Smooth muscle cell of the brain vasculature (primary cell): ENCODE measurements around the gene POU2AF1.
"Not testable (repeated sequence)": the region's sequence is repeated elsewhere in the genome, so short reads cannot be mapped to it uniquely, and the experiment has no call there.

ENCODE experiments used
- DNase-seq: peaks from one replicate; pipeline ENCODE4 v3.0.0-alpha.2; 2012; ENCODE audit warnings: low read depth, low spot score

POU2AF1 gene

DNA sequence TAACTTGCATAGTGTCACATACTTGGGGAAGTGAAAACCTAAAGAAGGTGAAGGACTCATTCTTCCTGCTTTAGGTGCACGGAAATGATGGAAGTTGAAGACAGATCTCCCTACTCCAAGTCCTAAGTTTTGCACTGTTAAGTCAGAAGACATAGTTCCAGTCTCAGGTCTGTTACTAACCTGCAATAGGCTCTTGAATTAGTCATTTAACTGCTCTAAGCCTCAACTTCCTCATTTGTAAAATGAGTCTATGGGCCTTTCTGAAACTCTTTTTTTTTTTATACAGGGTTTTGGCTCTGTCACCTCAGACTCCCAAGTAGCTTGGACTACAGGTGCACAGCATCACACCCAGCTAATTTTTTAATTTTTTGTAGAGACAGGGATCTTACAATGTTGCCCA is 30.8 kb upstream of the POU2AF1 start:
- no peak for DNase-seq

DNA sequence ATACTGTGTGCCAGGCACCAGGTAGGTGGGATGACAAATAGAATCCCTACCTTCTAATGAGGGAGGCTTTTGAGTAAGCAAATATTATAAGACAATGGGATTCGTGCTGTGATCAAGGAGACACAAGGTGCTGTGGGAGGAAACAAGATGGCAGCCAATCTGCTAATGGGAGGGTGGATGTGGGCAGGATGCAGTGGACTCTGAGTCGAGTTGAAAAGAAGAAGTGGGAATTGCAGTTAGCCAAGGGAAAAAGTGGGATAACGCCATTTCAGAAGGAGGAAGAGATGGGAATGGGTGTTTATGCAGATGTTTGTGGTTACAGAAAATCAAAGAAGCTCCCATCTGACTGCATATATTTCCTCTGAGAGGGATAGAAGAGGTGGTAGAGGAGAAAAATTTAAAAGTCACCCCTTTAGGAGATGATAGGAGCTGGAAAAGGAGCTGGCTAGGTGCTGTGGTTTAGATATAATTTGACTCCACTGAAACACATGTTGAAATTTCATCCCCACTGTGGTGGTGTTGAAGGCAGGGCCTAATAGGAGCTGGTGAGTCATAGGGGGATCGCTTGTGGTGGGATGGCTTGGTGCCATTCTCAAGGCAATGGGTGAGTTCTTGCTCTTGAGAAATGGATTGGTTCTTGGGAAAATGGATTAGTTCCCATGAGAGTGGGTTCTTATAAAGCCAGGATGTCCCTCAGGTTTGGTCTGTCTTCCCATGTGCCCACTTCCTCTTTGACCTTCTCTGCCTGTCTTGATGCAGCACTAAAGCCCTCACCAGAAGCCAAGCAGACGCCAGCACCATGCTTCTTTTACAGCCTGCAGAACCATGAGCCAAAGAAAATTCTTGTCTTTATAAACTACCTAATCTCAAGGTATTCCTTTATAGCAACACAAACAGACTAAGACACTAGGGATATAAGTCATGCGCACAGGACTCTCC is 30.0 kb upstream of the POU2AF1 start:
- no peak for DNase-seq

DNA sequence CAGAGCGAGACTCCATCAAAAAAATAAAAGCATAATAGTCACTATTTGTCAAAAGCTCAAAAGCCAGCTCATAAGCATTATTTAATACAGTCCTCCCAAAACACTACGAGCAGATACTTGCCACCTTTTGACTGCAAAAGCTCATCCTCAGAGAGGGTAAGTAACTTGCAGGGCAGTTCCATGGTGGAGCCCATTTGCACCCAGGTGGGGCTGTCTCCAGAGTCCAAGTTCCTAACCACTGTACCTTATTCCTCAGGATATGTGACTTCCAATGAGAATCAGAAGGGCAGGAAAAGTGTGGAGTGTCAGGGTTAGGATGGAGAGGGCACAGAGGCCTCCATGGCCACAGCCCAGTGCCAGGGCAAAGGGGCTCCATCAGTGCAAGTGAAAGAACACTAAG is 28.6 kb upstream of the POU2AF1 start:
- no peak for DNase-seq

DNA sequence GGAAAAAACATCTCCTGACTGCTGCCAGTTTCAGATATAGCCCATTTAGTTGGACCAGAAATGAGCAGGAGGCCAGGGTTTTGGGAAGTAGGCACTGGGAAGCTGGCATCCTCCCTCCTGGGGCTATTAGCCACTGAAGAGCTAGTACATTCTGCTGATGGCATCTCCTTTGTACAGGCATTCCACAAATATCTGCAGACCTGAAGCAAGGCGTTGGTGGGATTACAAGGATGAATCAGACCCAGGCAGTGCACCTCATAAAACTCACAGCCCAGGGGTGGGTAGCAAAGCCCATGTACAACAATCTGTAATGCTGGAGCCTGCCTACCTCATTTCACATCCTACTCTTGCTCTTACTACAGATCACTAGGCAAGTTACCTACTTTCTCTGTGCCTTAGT is 27.5 kb upstream of the POU2AF1 start:
- DNase-seq = no peak

DNA sequence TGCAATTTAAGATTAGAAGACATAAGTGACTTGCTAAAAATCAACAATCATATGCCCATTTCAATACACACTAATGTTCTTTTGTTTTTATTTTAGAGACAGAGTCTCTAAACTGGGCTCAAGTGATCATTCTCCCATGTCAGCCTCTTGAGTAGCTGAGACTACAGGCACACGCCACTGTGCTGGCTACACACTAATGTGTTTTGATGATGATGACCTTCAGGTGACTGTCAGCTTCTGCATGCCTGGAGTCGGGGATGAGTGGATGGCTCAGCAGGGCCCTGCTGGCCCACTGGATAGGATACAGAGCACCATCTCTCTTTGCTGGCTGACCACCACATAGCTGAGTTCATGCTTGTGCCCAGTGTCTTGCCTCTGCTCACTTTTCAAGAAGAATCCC is 27.0 kb upstream of the POU2AF1 start:
- DNase-seq = no peak

DNA sequence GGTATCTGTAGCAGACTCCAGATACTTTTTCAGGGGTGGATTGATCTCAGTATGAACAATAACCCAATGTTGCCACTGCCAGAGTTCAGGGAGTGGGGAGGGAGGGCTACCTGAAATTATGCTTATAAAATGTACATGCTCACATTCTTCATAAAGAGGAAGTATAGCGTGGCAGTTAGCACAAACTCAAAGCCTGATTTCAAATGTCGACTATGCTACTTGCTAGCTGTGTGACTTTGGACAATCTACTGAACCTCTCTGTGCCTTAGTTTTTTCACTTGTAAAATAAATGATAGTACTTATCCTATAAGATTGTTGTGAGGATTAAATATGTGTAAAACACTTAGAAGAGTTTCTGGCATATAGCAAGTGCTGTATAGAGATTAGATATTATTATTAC is 26.5 kb upstream of the POU2AF1 start:
- no peak for DNase-seq

DNA sequence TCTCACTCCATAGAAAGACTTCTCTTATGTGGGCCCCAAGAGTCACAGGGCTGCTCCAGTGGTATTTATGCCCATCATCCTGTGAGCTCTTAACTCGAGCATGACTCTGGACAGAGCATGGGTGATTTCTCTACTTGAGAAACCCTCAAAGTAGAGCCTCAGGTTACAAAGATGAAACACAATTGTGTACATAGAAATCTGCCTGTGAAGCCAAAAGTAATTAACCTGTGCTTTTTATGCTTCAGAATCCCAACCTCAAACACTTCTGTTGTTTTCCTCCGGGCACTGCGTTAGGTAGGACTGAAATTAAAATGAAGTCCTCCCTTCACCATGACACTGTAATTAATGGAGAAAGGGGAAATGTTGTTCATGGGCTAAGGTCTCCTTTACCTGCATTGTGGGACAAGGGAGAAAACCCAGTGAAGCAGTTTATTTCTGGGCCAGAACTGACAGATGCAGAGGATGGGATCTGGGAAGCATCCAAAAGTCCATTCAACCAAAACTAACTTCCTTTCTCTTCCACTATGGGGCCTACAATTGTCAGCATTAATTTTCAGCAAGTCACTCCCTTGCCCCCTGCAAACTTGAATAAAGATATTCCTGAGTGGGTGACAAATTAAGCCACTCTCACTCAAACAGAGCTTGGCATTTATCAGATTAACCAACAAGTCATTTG is 24.1 kb upstream of the POU2AF1 start:
- DNase-seq = no peak

DNA sequence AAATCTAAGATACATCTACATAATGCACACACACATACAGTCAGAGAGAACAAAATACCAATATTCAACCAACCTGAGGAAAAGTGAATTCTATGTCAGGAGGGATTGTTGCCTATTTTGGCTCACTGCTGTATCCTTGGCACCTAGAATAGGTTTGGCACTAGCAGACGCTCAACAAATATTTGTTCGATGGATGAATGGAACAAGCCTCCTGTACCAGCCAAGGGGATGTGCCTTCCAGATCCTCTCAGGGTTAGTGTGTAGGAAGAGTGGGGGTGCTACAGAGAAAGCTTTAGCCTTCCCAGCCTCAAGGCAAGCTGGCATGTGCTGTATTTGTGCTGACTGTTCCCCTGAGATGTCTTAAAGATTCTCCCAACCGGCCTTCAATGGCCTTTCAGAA is 23.3 kb upstream of the POU2AF1 start:
- no peak for DNase-seq

DNA sequence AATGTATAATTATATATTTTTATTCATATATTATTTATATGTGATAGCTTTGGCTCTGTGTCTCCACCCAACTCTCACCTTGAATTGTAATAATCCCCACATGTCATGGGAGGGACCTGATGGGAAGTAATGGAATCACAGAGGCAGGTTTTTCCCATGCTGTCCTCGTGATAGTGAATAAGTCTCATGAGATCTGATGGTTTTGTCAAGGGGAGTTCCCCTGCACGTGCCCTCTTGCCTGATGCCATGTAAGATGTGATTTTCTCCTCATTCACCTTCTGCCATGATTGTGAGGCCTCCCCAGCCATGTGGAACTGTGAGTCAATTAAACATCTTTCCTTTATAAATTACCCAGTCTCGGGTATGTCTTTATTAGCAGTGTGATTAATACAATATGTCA is 22.9 kb upstream of the POU2AF1 start:
- not testable (repeated sequence) for DNase-seq

DNA sequence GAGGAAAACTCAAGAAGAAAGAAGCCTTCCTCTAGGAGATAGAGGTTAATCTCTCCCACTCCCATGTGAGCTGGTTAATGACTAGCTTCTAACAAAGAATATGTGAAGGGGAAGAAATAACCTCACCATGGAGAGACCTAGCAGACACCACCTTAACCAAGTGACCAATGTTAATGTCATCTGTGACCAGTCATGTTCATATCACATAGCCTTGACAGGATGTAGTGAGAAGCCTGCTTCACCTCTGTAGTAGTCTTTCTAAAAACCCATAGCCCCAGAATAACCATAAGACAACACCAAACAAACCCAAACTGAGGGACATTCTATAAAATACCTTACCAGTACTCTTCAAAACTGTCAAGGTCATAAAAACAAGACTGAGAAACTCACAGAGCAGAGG is 21.5 kb upstream of the POU2AF1 start:
- no peak for DNase-seq

DNA sequence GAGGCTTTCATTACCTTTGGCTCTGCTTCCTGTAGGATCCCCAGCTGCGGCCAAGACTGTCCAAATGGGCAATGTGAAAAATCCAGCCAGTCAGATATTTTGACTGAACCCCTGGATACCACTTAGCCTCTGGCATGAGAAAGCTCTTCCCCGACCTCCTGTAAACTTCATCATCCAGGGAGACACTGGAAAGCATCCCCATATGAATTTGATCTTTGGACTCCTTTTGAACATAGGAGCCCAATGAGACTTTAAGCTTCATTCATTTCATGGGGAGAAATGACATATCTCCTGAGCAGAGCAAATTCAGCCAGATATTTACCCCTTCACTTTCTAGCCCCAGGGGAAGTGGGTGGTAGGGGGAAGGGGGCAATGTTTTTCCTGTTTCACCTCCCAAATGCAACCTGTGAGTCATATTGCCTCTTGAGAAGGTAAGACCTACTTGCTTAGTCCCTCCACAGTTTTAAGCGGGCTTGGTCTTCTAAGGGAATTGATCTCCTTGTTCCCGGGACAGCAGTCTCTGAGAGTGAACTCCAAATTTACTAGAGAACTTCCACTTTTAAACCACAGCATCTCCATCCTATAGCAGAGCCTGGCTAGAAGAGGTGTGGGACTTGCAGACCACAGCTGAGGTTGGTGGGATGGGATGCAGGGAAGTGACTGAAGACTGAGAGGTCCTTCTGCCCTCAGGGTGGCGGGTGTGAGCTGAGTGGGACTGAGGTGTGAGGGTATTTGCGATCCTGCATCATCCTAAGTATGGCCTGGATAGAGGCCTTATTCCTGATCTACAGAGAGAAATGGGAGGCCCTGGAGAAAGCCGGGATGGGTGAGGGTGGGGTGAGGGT is 20.3 kb upstream of the POU2AF1 start:
- DNase-seq = no peak

DNA sequence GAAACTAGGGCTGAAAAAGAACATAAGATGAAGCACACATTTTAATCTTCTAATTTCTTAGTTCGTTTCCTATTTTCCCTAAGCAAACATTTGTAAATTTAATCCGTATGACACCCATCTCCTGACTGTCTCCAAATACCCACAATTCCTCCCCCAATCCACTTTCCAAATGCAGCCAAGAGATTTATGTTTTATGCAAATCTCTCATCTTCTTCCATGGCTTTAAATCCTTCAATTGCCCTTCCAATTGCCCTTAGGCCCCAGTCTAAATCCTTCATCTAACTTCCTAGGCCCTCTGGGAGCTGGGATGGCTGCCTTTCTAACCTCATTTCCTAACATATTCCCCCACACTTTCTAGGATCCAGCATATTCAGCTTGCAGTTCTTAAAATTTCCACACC is 18.0 kb upstream of the POU2AF1 start:
- no peak for DNase-seq

DNA sequence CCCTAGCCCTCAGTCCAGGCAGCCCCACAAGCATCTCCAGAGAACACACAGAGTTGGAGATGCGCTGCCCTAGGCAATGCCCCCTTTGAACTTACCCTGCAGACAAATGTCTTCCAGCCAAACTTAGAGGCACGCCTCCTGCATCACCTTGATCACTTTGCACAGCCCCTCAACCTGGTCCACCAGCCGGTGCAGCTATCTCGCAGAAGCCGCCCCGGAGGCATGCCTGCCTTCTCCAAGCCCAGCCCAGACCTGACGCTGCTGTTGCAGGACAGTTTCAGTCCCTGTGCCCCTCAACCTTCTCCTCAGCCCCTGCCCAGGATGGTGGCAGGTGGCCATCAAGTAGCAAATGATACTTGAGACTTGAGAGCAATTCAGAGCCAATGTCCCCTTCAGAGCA is 16.7 kb upstream of the POU2AF1 start:
- DNase-seq = no peak

DNA sequence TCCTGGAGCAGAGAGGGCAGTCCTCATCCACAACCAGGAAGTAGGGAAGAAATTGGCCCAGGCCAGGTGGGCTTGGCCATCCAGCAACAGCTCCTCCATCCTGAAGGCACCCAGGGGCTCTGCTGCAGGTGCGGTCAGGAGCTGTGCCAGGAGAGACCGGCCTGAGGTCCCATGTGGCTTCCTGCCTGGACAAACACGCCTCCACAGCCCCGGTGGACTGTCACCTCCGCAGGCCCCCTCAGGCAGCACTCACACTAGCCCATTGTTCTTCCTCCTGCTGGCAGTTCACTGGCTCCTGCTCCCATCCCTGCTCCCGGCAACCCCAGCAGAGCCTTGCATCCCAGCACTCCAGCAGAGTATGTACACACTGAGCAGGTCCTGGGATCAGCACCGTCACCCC is 16.0 kb upstream of the POU2AF1 start:
- no peak for DNase-seq

DNA sequence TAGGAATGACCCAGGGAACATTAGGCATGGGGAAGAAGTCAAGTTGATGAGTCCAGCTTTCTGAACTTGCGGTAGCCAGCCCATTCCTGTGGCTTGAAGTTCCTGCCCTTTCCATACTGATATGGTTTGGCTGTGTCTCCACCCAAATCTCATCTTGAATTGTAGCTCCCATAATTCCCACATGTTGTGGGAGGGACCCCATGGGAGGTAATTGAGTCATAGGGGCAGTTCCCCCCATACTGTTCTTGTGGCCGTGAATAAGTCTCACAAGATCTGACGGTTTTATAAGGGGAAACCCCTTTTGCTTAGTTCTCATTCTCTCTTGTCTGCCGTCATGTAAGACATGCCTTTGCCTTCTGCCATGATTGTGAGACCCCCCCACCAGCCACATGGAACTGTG is 15.1 kb upstream of the POU2AF1 start:
- DNase-seq = not testable (repeated sequence)

DNA sequence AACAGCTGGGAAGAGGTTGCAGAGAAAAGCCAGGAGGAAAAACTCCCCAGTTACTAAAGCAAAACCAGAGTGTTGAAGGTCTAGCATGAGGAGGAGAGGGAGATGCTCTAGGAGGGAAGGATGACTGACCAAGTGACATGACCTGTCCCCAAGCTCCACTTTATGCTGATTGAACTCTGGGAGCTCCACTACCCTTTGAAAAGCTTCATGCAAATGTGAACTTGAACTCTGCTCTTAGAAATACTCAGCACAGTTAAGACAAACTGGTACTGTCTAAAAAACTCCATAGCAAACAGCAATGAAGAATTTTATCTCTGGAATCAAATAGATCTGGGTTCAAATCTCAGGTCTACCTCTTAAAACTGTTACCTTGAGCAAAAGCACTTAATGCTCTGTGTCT is 14.5 kb upstream of the POU2AF1 start:
- DNase-seq = no peak

DNA sequence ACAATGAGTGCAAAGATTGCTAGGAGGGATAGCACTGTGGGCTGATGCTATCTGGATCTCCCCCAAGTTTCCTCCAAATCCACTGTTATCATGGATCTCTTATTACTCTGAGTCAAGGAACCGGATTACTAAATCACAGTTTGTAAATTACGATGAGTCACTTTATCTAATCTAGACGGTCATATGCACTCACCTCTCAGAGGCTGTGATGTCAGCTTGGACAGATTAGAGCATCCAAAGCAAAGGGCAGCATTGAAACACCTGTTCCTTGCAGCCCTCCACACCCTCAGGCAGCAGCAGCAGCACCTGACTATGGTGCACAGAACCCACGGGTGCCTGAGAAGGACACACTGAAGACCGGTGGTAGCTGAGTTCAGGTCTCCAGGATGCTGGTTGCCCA is 14.0 kb upstream of the POU2AF1 start:
- no peak for DNase-seq

DNA sequence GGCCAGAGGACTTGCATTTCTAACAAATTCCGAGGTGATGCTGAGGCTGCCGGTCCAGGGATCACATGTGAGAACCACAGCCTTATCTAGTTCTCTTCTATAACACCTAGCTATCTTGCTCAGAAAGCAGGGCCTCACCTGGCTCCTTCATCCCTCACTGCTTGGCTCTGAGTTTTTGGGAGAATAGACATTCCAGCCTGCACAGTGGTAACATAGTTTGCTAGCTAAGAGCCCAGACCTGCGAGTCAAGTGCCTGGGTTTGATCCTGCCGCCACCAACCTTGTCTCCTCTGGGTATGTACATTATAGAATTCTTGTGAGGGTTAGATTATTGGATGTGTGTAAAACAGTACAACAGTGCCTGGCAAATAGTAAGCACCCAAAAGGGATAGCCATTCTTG is 13.5 kb upstream of the POU2AF1 start:
- DNase-seq = no peak

DNA sequence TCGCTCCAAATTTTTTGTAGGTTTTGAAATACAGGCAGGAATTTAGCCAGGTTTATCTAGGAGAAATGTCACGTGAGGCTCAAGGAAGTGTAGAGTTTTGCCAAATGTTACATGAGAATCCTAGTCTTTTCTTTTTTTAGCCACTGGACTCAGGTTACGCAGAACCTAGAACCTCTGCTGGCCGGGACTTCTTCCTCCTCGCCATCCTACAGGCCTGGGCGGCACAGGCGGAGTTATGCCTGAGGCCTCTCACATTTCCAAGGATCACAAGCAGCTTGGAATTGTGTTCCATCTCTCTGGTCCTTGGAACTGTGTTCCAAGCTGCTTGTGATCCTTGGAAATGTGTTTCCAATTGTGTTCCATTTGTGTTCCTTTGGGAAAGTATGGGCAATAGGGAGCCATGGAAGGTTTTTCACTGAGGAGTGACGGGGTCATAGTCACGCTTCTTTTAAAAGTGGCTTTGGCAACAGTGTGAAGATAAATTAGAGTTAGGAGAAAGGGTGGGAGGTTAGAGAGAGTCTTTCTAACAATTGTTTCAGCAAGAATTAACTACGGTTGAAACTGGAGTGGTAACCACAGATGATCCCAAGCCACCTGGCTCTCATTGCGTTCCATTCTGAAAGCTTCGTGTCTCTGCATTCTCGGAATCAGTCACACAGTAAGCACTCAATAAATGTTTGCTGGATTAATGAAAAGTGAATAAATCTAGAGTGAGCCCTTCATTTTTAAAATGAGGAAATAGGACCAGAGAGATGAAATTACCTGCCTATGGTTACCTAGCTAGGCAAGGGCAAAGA is 12.5 kb upstream of the POU2AF1 start:
- no peak for DNase-seq

DNA sequence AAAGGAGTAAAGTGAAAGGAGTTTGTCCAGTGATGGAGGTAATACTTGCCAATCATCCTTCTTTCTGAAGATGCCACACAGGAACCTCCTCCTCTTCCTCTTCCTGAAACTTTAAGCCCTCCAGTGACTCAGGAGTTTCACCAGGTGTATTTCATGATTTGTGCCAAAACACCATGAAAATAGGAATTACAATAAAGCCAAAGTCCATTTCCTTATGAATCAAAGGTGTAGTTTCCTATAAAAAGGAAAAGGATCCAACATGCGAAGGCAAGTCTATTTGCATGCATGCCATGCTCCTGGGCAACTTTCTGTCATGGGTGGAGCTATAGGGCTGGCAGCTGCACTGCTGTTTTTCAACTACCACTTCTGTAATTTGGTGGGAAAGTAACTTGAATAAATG is 9.8 kb upstream of the POU2AF1 start:
- no peak for DNase-seq

DNA sequence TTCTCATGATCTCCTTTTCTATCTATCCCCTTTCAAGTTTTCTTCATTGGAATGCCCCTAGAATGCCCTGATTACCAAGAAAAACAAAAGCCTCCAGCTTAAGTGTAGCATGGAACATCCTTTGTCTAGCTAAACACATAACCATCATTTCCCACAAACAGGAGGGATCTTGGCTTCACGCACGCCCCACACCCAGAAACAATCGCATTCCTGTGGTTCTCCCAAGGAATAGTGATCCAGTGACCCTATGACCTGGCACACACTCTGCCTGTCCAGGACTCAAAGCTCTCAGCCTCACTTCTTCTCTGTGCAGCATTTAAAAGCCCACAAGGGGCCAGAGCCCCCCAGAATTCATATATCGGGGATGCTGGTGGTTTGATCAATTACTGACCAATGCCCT is 9.3 kb upstream of the POU2AF1 start:
- no peak for DNase-seq
